ENCODE results near the gene MYO1E.

Gene MYO1E

DNA sequence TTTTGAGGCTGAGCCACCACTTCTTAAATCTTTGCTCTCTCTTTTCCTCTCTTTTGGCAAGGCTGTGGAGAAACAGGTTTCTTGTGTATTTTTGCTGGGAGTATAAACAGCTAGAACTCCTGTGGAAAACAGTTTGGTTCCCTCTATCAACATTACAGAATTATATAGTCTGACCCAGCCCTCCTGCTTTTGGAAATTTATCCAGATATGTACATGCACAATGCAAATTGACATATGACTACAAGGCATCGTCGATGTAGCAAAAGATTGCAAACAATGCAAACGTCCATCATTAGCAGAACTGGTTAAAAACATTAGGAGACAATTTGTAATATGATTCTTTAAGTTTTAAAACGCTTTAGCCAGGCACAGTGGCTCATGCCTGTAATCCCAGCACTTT lies 12.5 kb upstream of the MYO1E start:
- DNase-seq, result no peak

DNA sequence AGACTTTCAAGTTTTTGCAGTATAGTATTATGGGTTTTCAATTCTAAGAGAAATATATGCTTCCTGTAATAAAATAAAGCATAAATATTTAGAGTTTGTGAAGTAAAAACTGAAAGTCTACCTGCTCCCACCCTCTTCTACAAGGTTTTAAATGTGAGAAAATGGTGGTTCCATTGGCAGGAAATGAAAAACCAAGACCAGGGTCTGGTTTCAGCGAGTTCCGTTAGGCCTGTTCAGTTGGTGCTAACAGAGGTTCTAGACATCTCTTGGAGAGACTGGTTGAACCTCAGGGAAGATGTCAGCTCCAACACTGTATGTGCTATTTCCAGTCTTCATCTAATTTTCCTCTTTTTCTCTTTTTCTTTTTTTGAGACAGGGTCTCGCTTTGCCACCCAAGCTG lies 11.8 kb upstream of the MYO1E start:
- DNase-seq, result no peak

DNA sequence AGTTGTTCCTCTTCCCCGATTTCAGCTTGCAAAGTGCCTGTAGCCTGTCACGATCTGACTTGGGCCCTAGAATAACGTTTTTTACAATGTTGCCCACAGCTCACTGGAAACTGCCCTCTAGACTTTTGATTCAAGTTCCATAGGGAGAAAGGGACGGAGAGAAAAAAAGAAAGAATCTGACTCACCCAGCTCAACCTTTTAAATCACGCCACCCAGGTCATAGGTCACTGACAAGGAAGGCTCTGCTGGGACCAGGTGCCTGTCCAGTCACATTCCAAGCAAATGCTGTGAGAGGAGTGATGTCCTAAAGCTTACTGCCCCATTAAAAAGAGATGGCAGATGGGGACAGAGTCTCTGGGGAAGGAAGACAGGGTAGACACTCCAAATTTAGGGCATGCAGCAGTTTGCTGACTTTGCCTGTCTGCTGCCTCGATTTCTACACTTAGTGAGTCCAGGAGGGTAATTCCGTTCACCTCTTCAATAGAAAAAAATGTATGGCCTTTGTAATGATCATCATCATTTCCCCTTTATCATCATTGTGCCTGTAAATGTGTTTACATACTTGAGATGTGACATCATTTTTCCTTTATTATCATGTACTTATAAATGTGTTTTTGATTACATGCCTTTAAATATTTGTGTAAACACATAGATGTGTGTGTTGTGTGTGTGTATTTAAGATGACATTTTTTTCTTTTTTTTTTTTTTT lies 8.4 kb upstream of the MYO1E start:
- DNase-seq, result no peak

DNA sequence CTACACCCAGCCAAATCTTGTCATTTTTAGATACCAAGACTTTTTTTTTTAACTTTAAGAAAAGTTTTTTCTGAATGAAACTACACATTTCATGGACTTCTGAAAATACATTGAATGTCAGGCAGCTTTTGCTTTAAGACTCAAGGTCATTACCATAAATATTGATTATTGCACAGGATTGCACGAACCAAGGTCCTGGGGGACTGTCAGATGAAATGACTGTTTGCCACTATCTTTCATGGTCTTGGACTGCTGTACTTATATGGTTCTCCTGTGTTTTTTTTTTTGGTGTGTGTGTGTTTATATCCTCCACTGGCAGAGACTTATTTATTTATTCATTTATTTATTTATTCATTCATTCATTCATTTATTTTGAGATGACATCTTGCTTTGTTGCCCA lies 6.9 kb upstream of the MYO1E start:
- no peak for DNase-seq

DNA sequence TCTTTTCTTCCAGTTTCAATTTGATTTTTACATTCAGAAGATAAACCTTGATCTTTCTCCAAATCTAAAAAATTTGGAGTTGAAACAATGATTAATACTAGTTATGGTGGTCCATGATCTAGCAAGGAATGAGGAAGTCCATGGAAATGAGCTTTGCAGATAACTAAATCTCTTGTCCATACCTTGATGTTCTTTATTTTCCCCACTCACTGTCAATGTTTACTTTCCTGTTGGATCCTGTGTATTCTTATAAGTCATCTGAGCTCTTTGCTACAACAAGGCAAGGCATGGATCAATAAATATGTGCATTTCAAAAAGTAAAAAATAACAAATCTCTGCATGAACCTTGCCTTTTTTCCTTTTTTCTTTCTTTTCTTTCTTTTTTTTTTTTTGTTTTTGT lies 6.2 kb upstream of the MYO1E start:
- DNase-seq, result no peak

DNA sequence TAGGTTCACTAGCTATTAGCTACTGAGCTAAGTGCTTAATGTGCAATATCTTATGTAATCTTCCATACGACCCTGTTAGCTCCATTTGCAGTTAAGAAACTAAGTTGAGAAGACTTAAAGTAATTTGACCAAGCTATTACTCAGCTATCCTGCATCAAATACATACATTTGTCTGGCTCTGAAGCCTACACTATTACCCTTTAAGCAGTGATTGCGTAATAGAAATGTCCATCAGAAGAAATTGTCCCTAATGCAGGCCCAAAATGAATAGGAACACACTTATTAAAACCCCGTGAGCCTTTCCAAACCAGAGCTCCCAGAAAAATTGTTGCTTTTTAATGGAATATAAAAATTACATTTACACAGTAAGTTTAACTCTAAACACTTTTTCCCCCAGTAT lies 5.3 kb upstream of the MYO1E start:
- no peak for DNase-seq

DNA sequence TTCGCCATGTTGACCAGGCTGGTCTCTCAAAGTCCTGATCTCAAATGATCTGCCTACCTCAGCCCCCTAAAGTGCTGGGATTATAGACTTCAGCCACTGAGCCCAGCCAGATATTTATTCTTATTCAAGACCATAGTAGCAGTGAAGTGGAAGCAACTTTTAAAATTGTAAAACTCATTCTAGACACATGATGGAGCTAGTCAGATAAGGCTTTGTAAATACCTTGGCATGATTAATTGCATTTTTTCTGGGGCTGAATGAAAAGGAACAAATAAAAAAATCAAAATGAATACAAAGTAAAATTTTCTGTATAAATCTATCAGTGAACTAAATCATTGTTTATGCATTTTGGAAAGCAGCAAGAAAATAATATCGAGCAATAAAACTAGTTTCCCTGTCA lies 4.1 kb upstream of the MYO1E start:
- DNase-seq, result no peak

DNA sequence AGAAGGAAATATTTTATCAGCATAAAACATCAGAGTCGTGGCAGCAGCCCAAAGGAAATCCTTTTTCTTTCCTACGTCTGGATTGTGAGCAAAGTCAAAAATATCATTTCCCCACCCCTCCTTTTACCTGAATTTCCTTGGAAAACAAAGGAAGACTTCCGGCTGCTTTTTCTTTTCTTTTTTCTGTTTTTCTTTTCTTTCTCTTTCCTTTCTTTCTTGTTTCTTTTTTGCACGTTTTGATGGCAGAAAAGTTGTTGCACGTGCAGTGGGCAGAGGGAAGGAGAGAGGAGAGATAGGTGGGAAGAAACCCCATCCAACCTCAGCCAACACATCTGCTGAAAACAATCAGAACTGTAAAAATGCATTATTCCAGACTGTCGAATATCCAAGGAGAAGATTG lies 544 bp upstream of the MYO1E start:
- DNase-seq, result no peak

DNA sequence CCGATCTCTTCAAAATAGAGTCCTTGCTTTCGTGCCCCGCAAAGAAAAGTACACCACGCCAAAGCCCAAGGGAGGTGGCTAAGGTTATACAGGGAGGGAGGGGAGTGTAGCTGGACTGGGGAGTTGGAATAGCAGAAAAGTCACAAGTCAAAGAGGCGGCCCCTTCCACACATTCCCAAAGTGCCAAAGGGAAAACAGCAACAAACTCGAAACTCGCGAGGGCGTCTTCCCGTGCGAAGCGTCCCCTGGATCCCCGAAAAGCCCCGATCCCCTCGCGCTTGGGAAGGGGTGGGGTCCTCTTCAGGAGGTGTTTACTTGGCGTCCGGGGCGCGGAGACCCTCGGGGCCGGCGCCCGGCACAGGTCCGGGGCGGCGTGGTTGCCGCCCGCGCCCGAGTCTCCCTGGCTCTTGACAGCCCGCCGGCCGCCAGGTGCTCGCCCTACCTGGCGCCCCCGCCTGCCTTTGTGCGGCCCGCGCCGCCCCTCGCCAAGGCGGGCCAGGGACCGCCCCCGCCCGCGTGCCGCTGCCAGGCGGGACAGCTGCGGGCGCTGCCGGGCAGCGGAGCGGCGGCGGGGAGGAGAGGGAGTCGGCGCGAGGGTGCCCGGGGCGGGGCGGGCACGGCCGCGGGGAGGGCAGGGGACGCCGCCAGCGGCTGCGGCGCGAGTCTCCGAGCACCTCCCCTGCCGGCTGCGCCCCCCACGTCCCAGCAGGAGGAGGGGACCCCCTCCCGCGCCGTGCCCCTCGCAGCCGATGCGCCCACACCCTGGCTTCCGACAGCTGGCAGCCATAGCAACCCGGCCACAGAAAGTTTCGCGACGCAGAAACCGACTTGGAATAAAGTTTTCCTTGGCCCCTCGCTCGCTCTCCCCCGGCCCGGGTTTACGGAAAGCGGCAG lies 966 bp downstream of the MYO1E start:
- DNase-seq, result no peak

DNA sequence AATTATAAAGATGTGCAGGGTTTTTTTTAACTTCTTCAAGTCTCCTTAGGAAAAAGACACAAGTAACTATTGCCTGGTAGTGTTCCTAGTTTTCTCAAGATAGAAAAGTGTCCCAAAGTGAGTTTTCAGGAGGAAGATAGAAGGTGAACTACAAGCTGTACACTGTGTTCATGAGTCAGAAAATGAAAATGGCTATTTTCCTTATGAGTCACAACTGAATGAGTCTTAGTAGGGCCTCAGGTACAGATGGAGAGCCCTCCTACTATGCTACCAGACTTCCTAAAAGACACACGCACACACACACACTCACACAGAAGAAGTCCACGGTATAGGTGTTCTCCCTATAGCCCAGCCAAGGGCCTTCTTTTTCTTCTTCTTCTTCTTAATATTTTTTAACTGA lies 3.1 kb downstream of the MYO1E start:
- DNase-seq, result peak; percentile 45

DNA sequence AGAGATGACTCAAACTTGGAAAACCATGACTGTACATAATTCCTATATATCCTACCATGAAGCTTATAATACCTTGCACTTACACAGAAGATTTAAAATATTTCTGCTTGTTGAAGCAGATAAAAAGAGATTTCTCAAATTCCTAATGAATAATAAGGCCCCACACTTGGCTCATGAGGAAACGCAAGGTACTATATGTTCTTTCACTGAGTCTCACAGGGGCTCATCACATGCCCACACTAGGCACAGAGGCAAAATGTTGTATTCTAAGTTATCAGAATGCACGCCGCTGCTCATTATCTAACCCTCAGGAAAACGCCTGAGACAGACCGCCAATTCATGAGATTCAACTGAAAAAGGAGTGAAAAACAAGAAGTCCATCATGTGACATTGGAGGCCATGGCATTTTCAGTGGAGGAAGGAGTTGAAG lies 5.6 kb downstream of the MYO1E start:
- peak; percentile 54 for DNase-seq

DNA sequence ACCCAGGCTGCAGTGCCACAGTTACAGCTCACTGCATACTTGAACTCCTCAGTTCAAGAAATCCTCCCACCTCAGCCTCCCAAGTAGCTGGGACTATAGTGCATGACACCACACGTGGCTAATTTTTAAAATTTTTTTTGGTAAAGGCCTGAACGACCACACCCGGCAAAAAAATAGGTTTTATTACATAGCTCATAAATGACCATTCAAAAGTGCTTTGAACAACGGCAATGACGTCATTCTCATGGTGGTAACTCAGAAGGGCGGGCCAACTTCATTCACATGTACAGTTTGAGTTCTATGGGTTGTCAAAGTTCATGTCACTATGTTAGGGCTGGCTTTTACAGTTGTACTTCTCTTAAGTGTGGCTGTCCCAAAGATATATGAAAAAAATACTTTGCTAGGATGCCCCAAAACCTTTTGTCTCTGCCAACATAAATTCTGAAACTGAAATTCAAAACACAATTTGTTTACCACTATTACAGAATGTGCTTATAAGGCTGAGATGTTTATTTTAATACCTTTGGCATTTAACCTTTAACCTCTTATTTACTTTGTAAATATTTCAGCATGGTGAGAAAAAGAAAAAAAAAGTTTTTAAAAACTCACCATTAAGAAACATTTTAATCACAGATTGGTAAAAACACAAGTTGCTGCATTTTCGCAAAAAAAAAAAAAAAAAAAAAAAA lies 6.2 kb downstream of the MYO1E start:
- DNase-seq, result peak; percentile 19

DNA sequence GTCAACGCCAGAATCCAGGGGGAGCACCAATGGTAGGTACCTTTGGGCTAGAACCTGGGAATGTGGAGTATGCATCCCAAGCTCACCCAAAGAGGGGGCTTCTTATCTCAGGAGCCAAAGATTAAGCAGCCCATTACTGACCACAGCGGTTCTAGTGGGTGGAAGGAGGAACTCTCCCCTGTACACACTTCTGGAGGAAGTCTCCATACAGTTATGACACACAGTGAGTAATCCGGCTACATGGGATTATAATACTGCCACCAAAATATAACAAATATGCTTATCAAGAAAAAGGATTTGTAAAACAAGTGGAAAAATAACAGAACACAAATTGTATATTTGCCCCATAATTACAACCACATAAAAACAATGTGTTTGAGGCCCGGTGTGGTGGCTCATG lies 8.4 kb downstream of the MYO1E start:
- DNase-seq, result peak; percentile 38

DNA sequence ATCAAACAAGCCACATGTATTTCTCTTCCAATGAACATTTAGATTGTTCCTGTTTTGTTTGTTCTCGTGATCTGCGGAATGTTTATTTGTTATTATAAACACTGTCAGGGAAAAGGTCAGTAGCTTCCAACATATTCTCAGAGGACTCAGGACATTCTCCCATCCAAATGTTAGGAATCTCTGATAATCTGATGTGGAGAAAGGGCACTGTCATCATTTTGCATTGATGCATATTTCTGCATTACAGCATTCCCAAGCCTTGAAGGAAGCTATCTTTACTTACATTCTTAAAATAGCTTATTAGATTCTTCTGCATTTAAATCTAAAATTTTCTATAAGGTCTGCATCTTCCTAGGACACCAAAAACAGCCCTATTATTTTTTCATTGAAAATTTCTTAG lies 10.3 kb downstream of the MYO1E start:
- no peak for DNase-seq

DNA sequence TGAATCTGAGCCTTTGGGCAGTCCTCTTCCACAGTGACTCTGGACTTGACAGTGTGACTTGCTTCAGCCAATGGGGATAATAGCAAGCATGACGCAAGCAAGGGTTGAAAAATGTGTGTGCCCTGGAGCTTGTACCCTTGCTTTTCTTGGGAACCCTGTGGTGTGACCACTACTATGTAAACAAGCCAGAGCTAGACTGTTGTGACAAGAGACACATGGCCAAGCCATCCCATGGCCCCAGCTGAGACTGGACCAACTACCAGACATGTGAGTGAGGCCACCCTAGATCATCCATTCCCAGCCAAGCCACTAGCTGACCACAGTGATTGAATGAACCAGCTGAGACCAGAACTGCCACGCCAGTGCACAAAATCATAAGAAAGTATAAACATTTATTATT lies 11.8 kb downstream of the MYO1E start:
- no peak for DNase-seq

DNA sequence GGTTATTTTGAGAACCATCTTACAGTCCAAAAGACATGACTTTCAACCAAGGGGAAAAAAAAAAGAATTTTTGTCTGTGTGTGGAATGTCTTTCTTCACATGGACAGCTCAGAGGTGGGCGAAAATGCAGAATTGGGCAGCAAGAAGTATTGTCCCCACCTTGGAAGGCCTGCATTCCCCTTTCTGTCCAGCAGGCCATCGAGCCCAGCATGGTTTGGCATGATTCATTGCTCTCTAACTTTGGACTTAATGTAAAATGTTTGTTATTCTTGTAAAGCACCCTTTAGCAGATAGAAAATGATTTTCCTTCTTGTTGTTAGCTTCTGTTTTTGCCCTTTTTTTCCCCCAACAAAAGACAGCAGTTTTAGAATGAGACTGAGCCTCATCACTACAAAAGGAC lies 12.4 kb downstream of the MYO1E start:
- no peak for DNase-seq

DNA sequence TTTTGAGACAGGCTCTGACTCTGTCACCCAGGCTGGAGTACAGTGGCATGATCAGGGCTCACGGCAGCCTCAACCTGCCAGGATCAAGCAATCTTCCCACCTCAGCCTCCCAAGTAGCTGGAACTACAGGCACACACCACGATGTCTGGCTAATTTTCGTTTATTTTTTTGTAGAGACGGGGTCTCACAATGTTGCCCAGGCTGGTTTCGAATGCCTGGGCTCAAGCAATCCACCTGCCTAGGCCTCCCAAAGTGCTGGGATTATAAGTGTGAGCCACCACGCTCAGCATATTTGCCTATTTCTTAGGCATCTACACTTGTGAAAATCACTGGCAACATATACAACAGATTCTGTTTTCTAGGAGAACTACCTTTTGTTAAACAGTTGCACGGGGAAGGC lies 16.9 kb downstream of the MYO1E start:
- no peak for DNase-seq

DNA sequence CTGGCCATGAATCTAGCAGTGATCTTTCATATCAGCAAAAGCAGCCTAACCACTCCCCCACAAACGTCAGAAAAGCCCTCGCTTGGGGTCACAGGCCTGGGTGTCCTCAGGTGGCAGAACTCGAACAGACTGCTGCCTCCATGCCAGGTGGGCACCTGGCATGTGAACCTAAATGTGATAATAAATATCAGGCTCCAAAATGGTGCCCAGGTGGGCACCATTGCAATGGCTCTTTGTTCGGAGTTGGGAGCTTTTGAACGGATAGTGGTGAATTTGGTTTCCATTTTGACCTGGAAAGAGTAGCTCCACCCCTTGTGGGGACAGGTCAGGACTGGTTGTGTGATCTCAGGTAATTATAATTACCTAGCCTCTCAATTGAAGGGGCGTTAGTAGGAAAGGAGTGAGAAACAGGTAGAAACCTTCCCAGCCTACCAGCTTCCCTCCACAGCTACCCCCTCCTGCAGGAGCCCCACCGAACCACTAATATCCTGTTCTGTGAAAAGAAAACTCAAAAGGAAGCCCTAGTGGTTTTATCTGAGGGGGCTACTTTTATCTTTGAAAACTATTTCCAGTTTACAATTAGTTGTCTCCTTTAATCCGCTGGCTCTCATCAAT lies 18.1 kb downstream of the MYO1E start:
- DNase-seq, result no peak

DNA sequence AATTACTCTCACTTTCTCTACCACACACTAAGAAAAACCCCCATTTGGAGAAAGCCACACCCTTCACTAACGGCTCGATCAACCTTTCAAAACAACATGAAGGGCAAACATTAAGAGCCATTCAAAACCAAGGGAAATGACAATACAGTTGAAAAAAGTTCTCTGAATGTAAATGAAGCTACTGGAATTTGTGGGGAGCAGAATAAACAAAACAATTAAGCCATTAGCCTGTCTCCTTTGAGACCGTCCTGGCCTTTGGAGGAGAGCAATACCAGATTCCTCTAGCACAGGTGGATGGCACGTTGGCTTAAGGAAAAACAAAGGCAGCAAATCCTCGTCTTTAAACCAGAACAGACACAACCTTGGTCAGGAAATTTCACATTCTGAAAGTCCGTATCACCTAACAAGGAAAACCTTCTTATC lies 18.7 kb downstream of the MYO1E start:
- no peak for DNase-seq

DNA sequence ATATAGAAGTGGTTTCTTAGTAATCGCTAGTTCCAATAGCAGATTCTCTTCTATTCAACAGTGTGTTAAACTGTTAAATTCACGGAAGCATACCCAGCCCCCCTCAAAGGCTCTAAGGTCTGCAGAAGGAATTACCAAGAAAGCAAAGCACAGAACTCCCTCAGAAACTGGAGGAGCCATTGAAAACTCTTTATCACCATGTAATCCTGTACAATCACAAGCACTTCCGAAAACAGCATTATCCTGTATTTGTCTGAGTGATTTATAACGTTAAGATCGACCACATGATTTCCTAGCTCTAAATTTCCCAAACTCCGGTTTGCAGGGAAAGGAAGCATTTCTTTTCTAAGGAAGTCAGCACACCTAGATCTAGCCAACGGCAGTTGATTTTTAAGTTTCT lies 20.0 kb downstream of the MYO1E start:
- no peak for DNase-seq

DNA sequence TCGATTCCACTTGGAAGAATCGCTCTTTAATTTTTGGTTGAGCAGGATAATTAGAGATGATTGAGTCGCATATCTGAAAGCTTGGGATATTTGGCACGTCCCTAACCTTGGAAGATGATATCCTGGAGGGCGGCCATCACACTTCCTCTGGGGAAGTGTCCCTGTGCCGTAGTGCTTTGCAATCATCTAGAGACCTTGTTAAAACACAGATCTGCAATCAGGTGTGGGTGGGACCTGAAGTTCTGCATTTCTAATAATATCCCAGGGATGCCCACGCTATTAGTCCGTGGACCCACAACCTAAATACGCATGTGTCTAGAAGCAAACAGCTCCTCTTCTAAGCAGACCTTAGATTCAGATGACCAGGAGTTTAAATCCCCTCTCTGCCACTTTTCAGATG lies 20.5 kb downstream of the MYO1E start:
- DNase-seq, result no peak

DNA sequence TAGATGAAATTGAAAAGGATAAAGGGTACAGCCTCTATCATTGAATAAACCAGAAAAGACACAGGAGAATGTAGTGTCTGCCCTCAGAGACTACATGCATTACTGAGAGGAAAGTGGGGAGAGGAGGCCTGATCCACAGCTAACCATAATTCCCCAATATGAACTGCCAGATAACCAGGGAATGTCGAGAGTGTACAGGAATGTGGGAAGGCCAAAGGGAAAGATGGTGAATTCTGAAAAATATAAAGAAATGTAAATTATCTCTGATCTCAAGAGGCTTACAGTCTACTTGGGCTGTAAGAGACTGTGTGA lies 22.3 kb downstream of the MYO1E start:
- no peak for DNase-seq

DNA sequence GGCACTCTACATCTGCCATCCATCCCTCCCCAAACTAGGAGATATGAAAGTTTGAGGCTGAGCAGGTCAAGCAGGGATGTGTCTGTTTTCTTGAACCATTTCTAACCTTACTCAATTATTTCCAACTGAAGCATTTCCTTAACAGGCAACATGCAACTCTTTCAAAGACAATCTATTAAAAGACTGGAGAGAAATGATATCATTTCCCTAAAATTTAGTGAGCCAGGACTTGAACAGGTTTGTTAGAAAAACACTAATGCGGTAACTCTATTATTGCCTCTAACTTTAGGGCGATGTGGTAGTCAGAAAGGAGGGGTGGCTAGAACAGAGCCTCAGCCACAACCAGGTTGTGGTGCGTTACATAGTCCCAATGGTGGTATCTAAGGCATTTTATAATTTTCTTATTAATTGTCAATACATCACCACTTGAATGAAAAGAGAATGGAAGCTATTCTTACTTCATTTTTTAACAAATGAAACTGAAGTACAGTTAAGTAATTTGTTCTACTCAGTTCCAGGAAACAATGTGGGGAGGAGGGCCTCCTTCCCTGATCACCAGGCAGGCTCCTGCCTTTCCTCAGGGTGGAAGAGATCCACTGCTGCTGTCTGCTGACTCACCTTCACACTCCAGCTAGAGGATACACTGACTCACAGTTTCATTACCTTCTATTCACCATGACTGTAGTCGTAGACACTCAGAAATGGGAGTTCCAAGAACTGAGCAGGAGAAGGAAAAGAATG lies 22.8 kb downstream of the MYO1E start:
- DNase-seq, result peak; percentile 96

All from fibroblast of skin of right biceps (primary cell).